ENCODE results near the gene NUMB. TPM values are rescaled to one million over a fixed set of nuclear protein-coding genes. Genes with fewer than 3 reads are reported as not detected.

The NUMB gene
- total and polyA plus RNA-seq, 12 donors, result 24.6 to 63.3 (median 48.4) TPM

- Histone ChIP-seq H3K4me1 (replicated peaks in 1 of 2) (peaks cover 20 to 31% of the 10 kb centered on the region in 2 donors), H3K27me3 (peaks cover under 1% of the 10 kb centered on the region), H3K9me3 (replicated peaks in 1 of 3) (no peaks in the 10 kb centered on the region), H3K36me3 (replicated peaks in 1 of 2) (no peaks in the 10 kb centered on the region), H3K27ac (peak overlapping the region in 1 of 5 donors; percentile 21), H3K4me3 (no peak overlapping the region)
- intact Hi-C loops (cut with DNase I), result no loop called here
- WGBS, 4 donors, result 77 to 83% (median 77%) methylated on average over 10 to 11 of the region's 11 CpGs
- peak in 1 of 7 donors; percentile 21 for DNase-seq
- no peak for TF ChIP-seq POLR2A (IDR thresholded peaks at IDR 0.05)
- TF ChIP-seq CTCF (IDR thresholded peaks at IDR 0.05), result no peak
Measured at GRCh38 chr14:73234586-73235394, 223.6 kb downstream of the NUMB start.

GRCh38 chr14:73234029-73234428, 224.3 kb downstream of the NUMB start:
- H3K27me3 ChIP-seq, result no peaks in the 10 kb centered on the region
- no peak overlapping the region for H3K27ac ChIP-seq
- H3K4me3 ChIP-seq, result no peak overlapping the region
- TF ChIP-seq CTCF (IDR thresholded peaks at IDR 0.05) (no peak), POLR2A (IDR thresholded peaks at IDR 0.05) (no peak)
- H3K9me3 ChIP-seq (replicated peaks in 1 of 3), result no peaks in the 10 kb centered on the region
- 76 to 87% (median 81%) methylated on average over 5 of the region's 5 CpGs for WGBS, 4 donors
- peak in 1 of 7 donors; percentile 20 for DNase-seq
- peaks cover 15 to 24% of the 10 kb centered on the region in 2 donors for H3K4me1 ChIP-seq (replicated peaks in 1 of 2)
- intact Hi-C loops (cut with DNase I), result no loop called here
- no peaks in the 10 kb centered on the region for H3K36me3 ChIP-seq (replicated peaks in 1 of 2)

- Histone ChIP-seq H3K27me3 (no peaks in the 10 kb centered on the region), H3K9me3 (replicated peaks in 1 of 3) (no peaks in the 10 kb centered on the region), H3K4me1 (replicated peaks in 1 of 2) (peaks cover 15 to 23% of the 10 kb centered on the region in 2 donors), H3K27ac (no peak overlapping the region), H3K36me3 (replicated peaks in 1 of 2) (no peaks in the 10 kb centered on the region), H3K4me3 (no peak overlapping the region)
- DNase-seq, result no peak
- TF ChIP-seq CTCF (IDR thresholded peaks at IDR 0.05) (no peak), POLR2A (IDR thresholded peaks at IDR 0.05) (no peak)
- 84 to 96% (median 86%) methylated on average over 10 of the region's 10 CpGs for WGBS, 4 donors
- intact Hi-C loops (cut with DNase I), result no loop called here
Measured at GRCh38 chr14:73233564-73233963, 224.8 kb downstream of the NUMB start.

GRCh38 chr14:73232984-73233383, 225.4 kb downstream of the NUMB start:
- Histone ChIP-seq H3K27ac (no peak overlapping the region), H3K4me1 (replicated peaks in 1 of 2) (peaks cover 13 to 23% of the 10 kb centered on the region in 2 donors), H3K27me3 (no peaks in the 10 kb centered on the region), H3K4me3 (no peak overlapping the region), H3K9me3 (replicated peaks in 1 of 3) (no peaks in the 10 kb centered on the region), H3K36me3 (replicated peaks in 1 of 2) (no peaks in the 10 kb centered on the region)
- TF ChIP-seq POLR2A (IDR thresholded peaks at IDR 0.05) (no peak), CTCF (IDR thresholded peaks at IDR 0.05) (no peak)
- intact Hi-C loops (cut with DNase I), result no loop called here
- no peak for DNase-seq
- WGBS, 4 donors, result 69 to 84% (median 80%) methylated on average over 7 to 8 of the region's 8 CpGs

Data from adrenal gland (tissue), 12 donors.